RWPE1 (cell line): ENCODE measurements around the gene NRK.
"Not testable (repeated sequence)": the region's sequence is repeated elsewhere in the genome, so short reads cannot be mapped to it uniquely, and the experiment has no call there.

Source experiments
- CTCF ChIA-PET: fragments of 350-600 bp; sonication (Branson Sonifier 250); formaldehyde crosslinking; extraction: SDS; loops from one replicate; lab custom pipeline; 2021; lab: Yijun Ruan, JAX
- POLR2A ChIA-PET: fragments of 400-600 bp; formaldehyde crosslinking; extraction: SDS; loops from one replicate; lab custom pipeline; 2020; ENCODE audit warnings: antibody characterized with exemption; ENCODE audit not compliant: low non-redundant PET; lab: Yijun Ruan, JAX
- DNase-seq: peaks from one replicate; pipeline ENCODE4 v3.0.0; 2012; ENCODE audit warnings: low spot score
- H3K27ac ChIP-seq: fragments of 450-650 bp; 2 replicates; pipeline ENCODE4 v1.5.1; 2017
- TF ChIP-seq, protein P1 (sequence below): fragments of 450-650 bp; conservative IDR thresholded peaks from 2 replicates; pipeline ENCODE4 v1.5.1; 2017; ENCODE audit warnings: low read depth, mild to moderate bottlenecking

Gene NRK, protein sequence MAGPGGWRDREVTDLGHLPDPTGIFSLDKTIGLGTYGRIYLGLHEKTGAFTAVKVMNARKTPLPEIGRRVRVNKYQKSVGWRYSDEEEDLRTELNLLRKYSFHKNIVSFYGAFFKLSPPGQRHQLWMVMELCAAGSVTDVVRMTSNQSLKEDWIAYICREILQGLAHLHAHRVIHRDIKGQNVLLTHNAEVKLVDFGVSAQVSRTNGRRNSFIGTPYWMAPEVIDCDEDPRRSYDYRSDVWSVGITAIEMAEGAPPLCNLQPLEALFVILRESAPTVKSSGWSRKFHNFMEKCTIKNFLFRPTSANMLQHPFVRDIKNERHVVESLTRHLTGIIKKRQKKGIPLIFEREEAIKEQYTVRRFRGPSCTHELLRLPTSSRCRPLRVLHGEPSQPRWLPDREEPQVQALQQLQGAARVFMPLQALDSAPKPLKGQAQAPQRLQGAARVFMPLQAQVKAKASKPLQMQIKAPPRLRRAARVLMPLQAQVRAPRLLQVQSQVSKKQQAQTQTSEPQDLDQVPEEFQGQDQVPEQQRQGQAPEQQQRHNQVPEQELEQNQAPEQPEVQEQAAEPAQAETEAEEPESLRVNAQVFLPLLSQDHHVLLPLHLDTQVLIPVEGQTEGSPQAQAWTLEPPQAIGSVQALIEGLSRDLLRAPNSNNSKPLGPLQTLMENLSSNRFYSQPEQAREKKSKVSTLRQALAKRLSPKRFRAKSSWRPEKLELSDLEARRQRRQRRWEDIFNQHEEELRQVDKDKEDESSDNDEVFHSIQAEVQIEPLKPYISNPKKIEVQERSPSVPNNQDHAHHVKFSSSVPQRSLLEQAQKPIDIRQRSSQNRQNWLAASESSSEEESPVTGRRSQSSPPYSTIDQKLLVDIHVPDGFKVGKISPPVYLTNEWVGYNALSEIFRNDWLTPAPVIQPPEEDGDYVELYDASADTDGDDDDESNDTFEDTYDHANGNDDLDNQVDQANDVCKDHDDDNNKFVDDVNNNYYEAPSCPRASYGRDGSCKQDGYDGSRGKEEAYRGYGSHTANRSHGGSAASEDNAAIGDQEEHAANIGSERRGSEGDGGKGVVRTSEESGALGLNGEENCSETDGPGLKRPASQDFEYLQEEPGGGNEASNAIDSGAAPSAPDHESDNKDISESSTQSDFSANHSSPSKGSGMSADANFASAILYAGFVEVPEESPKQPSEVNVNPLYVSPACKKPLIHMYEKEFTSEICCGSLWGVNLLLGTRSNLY (N-terminal part only)

DNA sequence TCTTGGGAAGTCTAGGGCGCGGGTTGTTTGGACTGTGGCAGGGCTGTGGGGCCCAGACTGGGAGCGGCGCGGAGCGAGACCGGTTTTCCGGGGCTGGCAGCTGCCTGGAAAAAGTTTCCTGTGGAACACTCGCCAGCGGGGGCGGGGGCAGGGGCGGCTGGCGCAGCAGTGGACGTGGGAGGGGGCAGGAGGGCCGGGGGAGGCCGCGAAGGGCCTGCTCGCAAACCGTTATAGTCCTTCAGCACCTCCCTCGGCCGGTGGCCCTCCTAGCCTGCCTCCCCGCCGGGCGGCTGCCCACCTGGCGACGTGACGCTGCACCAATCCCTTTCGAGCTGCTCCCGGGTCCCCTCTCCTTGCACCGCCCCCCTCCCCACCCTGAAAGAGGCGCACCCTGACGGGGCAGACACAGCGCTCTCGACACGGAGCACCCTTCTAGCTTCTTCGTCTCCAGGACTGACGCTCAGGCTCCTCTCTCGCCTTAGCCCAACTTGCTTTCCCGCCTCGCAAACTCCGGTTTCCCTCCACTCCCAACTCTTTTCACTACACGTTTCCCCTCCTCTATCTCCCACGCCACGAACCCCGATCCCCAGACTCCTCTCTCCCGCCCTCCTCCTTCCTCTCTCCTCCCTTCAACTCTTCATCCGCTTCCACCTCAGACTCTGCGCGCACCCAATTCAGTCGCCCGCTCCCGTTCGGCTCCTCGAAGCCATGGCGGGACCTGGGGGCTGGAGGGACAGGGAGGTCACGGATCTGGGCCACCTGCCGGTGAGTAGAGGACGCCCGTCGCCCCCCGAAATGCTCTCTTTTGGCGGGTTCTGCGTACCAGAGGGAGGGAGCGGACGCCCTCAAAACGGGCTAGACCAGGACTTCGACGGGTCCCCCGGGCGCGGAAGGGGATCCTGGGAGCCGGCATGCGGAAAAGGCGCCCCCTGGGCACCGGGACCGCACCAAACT, at the start of gene NRK:
Gene NRK, plus strand, starts transcription at position 402 of the 954 bp plus-strand sequence. Its CDS starts 307 bp downstream, at position 709.
- ChIA-PET POLR2A (no interaction called here), CTCF (no interaction called here)
- TF ChIP-seq, protein P1, sequence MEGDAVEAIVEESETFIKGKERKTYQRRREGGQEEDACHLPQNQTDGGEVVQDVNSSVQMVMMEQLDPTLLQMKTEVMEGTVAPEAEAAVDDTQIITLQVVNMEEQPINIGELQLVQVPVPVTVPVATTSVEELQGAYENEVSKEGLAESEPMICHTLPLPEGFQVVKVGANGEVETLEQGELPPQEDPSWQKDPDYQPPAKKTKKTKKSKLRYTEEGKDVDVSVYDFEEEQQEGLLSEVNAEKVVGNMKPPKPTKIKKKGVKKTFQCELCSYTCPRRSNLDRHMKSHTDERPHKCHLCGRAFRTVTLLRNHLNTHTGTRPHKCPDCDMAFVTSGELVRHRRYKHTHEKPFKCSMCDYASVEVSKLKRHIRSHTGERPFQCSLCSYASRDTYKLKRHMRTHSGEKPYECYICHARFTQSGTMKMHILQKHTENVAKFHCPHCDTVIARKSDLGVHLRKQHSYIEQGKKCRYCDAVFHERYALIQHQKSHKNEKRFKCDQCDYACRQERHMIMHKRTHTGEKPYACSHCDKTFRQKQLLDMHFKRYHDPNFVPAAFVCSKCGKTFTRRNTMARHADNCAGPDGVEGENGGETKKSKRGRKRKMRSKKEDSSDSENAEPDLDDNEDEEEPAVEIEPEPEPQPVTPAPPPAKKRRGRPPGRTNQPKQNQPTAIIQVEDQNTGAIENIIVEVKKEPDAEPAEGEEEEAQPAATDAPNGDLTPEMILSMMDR, result no peak
- H3K27ac ChIP-seq, result no peak within 1 kb of the TSS
- no peak for DNase-seq

DNA sequence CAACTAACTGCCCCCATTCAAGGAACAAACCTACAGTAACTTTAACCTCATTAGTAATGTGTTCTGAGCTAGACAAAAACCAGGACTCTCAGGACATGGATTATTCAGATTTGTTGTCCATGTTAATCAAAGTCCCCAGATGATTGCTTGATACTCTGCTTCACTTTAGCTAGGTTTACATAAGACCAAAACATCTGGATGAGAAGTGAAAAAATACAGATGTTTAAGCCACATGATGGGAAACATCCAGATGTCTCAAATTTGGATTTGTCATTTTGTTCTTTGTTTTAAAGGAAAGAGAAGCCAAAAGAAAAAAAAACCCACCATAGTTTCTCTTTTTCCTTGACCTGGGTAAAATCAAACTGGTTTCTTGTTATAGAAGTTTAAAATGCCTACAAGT, 48.5 kb upstream of the NRK start:
- no peak overlapping the region for H3K27ac ChIP-seq
- DNase-seq, result no peak
- TF ChIP-seq, protein P1, result no peak
- ChIA-PET CTCF (no interaction called here), POLR2A (no interaction called here)

DNA sequence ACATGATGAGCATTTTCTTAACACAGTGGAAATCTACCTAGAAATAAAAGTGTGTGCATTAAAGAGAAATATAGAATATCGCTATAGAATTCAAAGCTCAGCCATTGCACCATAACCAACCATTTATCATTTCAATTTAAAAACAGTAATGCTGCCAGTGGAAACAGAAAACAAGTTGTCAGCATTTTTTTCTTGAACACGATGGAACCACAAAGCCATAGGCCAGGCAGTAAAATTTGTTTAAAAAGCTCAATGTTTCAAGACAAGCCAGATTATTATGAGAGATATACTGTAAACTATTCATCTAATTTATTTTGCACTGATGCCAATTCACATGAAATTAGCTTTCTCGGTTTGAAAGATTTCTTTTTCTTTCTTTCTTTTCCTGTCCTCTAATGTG, 46.7 kb upstream of the NRK start:
- ChIA-PET POLR2A (no interaction called here), CTCF (no interaction called here)
- no peak overlapping the region for H3K27ac ChIP-seq
- DNase-seq, result no peak
- TF ChIP-seq, protein P1, result no peak

DNA sequence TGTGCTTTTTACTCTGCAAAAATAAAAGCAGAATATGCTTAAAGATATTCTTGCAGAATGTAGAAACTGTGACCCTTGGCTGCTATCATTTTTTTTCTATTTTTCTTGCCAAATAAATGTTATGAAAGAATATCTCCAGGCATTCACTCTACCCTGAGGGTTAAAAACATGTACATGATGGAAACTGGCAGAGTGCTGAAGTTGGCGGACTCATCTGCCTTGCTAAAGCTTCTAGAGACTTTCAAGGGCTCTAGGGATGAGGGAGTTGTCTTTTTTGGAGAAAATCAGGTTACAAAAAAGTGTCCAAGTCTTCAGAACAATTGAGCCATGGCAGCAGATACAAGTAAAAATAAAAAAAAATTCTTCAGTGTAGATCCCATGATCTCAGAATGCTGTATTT, 40.5 kb upstream of the NRK start:
- ChIA-PET POLR2A (no interaction called here), CTCF (no interaction called here)
- H3K27ac ChIP-seq, result no peak overlapping the region
- TF ChIP-seq, protein P1, result no peak
- no peak for DNase-seq

DNA sequence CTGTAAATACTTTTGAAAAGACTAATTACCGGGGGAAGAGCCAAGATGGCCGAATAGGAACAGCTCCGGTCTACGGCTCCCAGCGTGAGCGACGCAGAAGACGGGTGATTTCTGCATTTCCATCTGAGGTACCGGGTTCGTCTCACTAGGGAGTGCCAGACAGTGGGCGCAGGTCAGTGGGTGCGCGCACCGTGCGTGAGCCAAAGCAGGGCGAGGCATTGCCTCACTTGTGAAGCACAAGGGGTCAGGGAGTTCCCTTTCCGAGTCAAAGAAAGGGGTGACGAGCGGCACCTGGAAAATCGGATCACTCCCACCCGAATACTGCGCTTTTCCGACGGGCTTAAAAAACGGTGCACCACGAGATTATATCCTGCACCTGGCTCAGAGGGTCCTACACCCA, 25.5 kb upstream of the NRK start:
- POLR2A ChIA-PET, H3K27ac ChIP-seq, DNase-seq: not testable (repeated sequence)
- CTCF ChIA-PET, result interaction anchor here (0.7 kb wide), 1 partner anchor 21 kb away, joined by 3 read pairs; no protein-coding TSS in a partner anchor

DNA sequence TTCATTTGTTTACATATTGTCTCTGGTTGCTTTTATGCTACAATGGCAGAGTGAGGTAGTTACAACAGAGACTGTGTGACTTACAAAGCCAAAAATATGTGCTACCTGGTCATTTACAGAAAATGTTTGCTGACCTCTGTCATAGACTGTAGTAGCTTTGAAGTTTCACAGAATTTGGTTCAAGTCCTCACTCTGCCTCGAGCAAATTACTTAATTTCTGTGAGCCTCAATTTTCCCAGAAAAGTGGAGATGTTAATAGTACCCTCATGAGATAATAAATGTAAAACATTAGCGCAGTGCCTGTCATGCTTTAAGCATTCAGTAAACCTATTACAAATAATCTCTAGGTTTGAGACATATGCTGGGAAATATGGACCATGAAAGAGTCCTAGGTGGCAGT, 18.4 kb upstream of the NRK start:
- TF ChIP-seq, protein P1, result no peak
- CTCF ChIA-PET, result interaction anchor here (0.5 kb wide), 1 partner anchor 8 kb away, joined by 3 read pairs; no protein-coding TSS in a partner anchor
- DNase-seq, result no peak

DNA sequence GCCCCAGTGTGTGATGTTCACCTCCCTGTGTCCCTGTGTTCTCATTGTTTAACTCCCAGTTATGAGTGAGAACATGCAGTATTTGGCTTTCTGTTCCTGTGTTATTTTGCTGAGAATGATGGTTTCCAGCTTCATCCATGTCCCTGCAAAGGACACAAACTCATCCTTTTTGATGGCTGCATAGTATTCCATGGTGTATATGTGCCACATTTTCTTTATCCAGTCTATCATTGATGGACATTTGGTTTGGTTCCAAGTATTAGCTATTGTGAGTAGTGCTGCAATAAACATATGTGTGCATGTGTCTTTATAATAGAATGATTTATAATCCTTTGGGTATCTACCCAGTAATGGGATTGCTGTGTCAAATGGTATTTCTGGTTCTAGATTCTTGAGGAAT, 16.7 kb upstream of the NRK start:
- POLR2A ChIA-PET, CTCF ChIA-PET: not testable (repeated sequence)

More for the DNA sequence above, 18.4 kb upstream of the NRK start:
- POLR2A ChIA-PET, result no interaction called here
- no peak overlapping the region for H3K27ac ChIP-seq

More for the DNA sequence above, 16.7 kb upstream of the NRK start:
- H3K27ac ChIP-seq, DNase-seq: not testable (repeated sequence)
